DMS53 treated with DMSO at 0.1 percent for 48 hours (cell line): ENCODE measurements around the gene WDFY4.

Source experiments
- DNase-seq: peaks from one replicate; lab custom pipeline; 2025; ENCODE audit not compliant: unreplicated experiment; lab: John Stamatoyannopoulos, UW

The WDFY4 gene

DNA sequence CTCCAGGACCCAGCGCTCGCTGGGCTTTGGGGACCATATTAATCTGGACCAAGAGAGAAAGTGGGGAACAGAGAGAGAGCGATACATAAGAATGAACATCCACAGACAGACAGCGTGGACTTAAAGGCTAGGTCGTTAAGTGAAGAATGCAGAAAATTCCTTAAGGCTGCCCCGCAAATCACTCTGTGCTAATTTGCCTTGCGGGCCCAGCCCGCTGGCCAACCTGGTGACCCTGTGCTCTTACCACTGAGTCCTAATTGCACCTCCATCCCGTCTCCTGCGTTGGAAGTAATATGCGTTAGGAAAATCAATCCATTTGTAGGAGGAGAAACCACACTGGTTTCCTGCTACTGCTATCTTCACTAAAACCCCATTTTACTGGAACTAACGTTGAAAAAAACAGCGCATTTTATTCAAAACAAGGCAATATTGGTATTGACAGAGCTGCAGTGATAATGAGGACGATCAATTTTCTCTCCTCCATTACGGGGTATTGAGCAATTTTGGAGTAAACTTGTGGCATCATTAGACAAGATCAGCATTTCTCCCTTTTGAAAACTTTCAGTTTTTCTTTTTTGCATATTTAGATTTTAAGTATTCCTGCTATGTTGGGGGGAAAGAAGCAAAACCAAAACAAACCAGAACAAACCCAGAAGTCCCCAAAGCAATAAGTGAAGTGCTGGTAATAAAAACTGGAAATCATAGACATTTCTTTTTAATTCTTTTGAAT, 85.2 kb downstream of the WDFY4 start:
- no peak for DNase-seq

DNA sequence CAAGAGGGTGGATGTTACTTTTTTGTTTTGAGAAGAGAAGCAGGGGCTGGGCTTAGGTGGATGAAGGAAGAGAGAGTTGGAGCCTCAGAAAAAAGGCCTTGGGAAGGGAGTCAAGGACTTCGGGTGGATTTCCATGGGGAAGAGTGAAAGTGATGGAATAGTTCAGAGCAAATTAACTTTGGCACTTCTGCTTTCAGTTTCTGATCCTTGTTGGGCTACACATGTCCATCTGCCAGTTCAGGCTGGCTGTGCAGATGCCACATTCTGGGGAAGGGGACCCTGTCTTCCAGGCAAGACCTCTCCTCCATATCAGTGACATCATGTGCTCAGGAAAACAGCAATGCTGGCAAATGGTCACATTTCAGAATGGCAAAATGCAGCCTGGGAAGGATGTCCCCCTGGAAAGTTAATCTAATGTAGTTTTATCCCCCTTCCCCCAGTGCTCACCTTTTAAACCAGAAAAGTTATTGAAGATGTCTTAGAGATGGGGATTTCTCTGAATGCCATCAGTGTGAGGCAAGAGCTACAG, 86.0 kb downstream of the WDFY4 start:
- no peak for DNase-seq

DNA sequence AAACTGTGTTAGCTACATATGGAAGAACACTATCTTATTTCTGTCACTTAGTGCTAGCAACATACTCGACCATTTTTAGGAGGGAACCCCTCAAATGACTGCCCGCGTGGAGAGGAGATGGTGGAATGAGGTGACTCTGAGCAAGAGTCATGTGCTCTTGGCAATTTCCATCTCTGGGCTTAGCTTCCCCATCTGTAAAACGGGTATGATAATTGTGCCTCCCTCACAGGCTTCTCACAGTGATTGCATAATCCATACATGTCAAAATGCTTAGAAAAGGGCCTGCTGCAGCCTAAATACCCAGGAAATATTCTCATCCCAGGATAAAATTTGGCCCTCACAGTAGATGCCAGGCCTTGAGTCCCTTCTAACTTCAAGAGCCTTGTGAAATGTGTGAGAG, 86.6 kb downstream of the WDFY4 start:
- DNase-seq, result no peak

DNA sequence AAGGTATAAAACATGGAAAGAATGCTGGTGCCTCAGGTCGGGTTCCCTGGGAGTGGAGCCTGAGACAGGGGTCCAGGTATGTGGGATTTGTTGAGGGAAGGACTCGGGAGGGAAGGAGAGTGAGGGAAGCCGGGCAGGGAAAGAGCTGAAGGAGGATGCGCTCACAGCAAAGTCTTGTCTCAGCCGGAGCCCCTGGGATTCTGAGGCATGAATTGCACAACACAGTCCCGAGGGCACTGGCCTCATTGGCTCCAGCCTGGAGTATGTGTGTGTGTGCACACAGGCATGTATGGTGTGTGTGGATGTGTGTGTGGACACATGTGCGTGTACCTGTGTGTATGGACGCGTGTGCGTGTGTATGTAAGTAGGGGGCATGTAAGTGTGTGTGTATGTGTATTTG, 87.4 kb downstream of the WDFY4 start:
- no peak for DNase-seq

DNA sequence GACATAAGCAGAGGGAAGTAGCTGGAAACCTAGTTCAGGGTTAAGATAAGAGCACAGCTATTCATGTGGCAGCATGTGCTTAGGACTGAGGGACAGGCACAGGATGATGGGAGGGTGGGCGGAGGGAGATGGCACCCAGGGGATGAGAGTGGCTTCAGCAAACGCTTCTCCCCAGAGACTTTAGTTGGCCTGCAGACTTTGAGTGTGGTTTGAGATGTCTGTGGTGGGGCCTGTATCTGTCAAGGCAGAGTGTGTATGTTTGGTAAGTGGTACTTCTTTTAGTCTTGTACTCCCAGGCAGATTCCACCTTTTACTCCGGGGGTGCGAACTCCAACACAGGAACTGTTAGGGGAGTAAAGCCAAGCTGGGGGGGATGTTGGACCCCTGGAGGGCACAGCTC, 88.9 kb downstream of the WDFY4 start:
- no peak for DNase-seq

DNA sequence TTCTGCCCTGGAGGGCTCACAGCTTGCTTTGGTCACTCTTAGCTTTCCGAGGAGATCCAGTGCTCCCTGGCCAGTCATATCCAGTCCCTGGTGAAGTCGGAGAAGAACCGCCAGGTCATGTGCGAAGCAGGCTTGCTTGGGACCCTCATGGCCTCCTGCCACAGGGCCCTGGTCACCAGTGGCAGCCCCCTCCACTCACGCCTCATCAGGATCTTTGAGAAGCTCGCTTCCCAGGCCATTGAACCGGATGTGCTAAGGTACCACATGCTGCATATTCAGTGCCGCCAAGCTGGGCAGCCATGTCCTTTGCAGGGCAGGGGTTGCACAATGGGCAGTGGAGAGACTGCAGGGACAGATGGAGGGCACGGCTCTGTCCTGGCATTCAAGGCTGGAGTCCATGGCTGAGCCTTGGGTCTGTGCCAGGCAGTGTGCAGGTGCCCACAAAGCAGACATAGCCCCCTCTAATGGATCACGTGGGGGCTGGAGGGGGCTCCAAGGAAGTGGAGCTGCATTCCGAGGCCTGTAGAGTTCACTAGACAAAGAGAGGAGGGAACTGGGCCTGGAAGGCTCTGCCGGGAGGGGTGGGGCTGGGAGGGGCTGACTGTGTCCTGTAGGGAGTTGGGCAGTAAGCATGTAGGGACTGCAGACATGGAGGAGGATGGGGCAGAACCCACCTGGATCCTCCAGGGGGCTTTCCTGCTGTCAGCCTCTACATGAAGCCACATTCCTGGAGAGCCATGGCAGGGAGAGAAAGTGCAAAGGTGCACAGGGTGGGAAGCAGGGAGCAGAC, 89.9 kb downstream of the WDFY4 start:
- DNase-seq, result no peak

DNA sequence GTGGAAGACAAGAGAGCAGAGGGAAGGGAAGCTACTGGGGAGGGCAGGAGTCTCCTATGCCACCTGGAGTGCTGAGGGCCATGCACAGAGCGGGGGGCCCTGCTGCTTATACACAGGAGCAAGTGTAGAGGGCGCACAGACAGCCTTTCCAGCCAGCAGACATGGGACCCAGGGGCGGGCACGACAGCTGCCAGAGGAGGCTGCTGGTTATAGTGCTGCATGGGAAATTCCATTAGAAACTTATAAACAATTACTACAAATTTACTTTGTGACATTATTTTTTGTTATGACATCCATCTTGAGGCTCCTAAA, 90.5 kb downstream of the WDFY4 start:
- no peak for DNase-seq

DNA sequence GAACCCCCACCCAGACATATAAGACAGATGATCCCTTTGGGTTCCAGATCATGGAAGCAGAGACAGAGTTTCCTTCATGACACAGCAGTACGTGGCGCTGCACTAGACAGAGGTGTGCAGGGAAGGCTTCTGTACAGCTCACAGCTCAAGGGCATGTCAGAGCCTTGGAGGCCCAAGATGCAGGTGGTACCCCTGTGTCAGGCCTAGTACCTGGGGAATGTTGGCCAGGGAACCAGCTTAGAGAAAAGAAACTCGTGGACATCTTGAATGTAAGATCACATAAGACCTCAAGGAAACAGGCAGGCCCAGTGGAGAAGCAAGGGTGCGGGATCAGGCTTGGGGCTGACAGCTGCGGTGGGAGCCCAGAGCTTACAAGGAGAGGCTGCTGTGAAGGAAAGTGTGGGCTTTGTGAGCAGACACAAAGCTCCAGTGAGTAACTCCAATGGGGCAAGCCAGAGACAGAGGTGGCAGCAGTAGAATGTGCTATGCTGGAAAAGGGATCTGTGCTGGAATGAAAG, 91.4 kb downstream of the WDFY4 start:
- DNase-seq, result no peak

DNA sequence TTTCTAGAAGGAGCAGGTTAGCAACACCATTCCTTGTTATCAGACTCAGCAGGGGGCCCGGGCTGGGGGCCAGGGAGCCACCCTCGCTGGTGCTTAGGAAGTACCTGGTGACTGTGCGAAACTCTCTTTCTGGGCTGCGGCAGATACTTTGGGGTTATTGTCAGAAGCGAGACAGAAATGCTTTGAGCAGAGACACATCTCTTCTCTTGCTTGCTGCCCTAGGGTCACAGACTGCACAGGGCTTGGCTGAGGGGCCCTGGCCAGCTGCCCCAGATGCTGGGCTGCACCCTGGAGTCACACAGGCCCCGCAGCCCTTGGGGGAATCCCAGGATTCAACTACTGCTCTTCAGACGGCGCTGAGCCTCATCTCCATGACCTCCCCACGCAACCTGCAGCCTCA, 91.9 kb downstream of the WDFY4 start:
- no peak for DNase-seq

DNA sequence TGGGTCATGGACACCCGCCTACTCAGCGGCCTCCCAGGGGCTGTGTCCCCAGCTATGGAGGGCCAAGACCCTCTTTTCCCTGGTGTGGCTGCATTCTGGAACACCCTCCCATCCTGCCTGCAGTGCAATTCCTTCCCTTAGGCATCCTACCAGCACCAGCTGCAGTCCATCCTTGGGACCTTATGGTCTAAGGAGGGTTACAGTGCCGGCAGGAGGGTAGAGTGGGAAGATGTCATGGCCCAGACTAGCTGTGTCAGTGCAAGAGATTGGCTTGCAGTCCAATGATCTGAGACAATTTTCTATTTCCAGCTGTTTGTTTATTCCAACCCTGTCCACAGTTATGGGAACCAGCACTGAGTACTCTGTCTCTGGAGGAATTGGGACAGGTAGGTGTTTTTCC, 92.4 kb downstream of the WDFY4 start:
- no peak for DNase-seq

DNA sequence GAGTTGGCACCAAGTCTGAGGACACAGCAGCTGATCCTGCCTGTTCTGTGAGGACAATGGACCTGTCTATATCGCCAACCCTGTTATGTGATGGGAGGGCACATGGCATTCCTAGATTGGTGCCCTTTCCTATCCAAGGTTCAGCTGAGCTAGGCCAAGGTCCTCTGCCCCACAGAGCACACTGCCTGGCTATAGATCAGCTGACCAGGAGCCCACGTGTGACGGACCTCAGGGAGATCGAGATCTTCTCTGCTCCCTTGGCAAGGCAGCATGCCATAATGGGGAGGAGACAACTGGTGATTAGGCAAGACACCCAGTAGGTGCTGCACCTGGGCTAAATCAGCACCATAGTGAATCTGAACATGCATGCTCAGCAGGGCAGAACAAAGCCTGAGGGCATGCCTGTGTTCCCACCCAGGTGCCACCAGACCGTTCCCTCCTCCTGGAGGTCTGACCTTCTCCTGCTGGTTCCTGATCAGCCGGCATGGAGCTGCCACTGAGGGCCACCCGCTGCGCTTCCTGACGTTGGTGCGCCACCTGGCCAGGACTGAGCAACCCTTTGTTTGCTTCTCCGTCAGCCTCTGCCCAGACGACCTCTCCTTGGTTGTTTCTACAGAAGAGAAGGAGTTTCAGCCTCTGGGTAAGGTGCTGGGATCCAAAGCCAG, 93.7 kb downstream of the WDFY4 start:
- DNase-seq, result no peak

DNA sequence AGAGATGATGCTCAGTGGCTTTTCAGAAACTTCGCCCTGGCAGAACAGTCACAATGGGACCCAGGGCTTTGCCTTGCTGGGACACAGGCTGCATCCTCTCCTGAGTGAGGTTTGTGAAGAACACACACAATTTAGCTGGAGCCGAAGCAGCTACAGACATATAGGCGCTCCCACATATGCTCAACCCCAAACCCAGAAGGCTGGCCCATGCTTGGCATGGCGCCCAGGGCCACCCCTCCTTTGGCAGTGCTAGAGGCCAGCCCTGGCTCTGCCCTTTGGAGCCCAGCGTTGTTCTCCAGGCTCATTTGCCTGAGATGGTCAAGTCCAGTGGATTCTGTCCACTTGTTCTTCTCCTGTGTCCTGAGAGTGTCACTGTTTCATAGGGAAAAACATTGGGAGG, 94.4 kb downstream of the WDFY4 start:
- DNase-seq, result no peak

DNA sequence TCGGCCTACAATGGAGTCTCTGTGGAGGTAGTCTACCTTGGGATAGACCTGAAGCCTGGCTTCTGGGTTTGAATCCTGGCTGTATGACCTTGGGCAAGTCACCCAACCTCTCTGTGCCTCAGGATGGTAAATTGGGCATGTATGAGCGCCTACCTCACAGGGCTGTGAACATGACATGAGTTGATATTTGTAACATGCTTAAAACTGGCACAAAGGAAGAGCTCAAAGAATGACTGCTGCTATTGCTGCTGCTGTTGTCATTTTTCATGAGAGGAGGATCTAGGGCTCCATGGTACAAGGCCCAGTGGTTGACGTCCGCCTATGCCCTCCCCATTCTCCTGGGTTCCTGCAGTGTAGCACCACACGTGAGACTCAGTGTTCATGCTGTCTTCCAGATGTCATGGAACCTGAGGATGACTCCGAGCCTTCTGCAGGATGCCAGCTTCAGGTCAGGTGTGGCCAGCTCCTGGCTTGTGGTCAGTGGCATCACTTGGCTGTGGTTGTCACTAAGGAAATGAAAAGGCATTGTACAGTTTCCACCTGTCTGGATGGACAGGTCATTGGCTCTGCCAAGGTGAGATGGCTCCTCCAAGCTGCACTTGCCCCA, 95.0 kb downstream of the WDFY4 start:
- no peak for DNase-seq

DNA sequence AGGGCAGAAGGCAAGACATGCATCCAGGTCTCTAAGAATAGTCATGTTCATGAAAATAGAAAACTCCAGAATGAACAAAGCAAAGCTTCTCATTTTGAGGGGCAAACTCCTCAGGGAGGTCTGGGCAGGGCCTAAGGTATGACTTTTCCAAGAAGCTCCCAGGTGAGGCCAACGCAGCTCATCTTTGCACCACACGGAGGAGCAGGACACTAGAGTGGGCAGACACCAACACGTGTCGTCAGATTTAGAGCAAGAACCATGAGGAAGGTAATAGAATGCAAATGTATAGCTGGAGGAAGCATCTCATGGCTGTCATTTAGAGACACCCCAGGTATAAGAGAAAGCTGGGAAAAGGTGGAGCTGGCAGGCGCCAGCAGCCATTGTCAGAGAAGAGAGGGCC, 95.7 kb downstream of the WDFY4 start:
- DNase-seq, result no peak

DNA sequence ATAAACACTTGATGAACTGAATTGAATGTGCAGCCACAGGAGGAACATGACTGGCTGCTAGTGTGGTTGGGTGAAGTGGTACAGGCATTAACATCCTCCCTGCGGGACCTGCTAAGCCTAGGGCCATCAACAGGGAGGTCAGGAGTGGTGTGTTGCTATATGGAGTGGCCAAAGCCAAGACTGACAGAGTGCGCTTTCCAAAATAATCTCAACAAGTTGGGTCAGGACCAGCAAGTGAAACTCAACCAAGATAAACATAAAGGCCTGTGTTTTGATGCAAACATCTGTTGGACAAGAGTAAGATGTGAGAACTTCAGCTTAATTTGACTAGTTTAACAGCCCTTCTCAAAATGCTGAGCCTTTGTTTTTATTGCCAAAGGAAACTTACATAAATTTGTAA, 97.7 kb downstream of the WDFY4 start:
- DNase-seq, result no peak

DNA sequence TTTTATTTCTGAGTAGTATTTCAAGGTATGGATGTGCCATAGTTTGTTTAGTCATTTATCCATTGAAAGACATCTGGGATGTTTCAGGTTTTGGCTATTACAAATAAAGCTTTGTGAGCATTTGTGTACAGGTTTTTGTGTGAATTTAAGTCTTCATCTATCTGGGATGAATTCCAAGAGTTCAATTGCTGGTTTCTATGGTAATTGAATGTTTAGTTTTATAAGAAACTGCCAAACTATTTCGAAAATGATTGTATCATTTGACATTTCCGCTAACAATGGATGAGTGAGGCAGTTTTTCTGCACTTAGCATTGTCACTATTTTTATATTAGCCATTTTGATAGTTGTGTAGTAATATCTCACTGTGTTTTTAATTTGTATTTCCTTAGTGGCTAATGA, 99.4 kb downstream of the WDFY4 start:
- DNase-seq, result no peak

DNA sequence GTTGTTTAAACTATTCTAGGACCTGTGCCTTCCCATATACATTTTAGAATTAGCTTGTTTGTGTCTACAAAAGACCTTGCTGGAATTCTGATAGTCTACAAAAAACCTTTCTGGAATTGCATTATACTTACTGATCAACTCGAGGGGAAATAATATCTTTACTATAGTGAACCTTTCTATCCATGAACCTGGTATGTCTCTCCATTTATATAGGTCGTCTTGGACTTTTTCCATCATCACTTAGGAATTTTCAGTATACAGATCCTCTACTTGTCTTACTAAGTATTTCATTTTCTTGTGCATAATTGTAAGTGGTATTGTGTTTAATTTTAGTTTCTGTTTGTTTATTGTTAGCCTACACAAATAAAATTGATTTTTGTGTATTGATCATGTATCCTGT, 101.1 kb downstream of the WDFY4 start:
- DNase-seq, result no peak

DNA sequence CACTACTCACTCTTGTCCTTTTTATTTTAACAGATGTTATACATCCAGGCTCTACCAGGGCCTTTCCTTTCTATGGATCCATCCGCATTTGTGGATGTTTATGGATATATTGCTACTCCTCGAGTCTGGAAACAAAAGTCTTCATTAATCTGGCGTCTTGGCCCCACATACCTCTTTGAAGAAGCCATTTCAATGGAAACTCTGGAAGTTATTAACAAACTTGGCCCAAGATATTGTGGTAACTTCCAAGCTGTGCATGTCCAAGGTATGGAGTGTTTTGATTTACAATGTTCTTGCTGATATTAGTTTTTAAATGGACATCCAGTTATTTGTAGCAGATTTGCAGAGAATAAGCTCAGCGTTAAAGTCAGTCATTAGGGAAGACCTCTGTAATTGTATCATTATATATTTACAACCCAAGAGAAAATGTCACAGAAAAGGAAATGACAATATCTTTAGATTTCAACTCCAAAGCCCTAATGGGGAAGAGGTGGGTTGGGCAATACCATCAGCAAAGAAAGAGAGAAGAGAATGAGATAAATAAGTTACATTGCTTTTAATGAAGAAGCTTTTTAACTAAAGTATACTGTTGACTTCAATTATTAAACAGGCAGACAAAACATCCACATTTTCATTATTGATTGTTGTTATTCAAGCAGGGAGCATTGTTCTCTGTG, 102.1 kb downstream of the WDFY4 start:
- no peak for DNase-seq

DNA sequence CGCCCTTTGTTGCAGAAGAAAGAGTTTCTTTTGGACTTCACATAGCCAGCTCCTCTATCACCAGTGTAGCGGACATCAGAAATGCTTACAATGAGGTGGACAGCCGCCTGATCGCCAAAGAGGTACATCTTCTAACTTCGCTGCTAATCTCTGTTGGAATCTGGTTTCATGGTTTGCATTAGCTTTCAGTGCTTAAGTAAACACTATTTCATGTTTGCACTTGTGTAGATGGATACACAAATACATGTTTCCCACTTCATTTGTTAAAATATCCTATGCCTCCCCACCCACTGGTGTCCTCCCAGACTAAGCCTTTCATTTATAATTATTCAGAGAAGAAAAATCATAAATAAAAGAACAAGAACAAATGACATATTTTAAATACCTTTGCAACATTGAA, 103.9 kb downstream of the WDFY4 start:
- peak; percentile 90 for DNase-seq

DNA sequence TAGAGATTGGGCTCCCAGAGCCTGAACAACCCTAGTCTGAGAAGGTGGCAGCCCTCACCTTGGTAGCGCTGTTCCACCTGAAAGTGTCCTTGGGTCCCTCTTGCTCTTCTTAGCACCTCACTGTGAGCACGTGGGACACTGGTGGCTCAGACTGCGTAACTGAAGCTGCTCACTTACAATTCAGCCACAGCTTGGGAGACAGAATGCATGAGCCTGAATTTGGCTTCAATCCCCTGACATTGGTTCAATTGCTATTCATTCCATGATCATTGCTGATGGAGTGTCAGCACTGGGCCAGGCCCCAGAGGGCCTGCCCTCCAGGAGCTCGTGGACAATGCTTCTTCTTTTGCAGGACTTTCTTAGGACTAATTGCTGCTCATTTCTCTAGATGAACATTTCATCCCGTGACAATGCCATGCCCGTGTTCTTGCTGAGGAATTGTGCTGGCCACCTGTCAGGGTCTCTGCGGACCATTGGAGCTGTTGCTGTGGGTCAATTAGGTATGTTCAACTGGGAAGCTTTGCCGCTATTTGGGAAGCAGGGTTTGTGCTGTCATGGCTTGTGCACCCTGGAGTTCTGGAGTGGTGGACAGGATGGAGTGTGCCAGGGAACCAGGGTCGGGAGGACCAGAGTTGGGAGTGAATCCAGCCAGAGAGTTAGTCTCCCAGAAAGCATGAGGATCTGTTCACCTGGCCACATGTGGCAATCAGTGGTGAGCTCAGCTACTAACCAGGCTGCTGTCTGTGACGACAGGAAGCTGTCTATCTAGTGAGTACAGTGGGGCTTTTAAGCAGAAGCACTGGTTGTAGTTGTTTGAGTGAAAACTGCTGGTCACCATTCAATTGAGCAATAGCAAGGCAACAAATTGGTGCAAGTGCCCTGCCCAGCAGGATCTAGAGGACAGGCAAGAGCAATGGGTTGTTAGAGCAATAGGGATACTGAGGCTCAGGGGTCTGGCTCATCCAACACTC, 105.1 kb downstream of the WDFY4 start:
- peak; percentile 52 for DNase-seq
